Hypothalamus (tissue), 51 donors: Measurements from ENCODE around the gene KANK3.
"Not testable (repeated sequence)": the region's sequence is repeated elsewhere in the genome, so short reads cannot be mapped to it uniquely, and the experiment has no call there.

Experiments
- DNase-seq, 51 donors: peaks; one replicate each; lab custom pipeline; 2025; lab: John Stamatoyannopoulos, UW

The KANK3 gene

DNA sequence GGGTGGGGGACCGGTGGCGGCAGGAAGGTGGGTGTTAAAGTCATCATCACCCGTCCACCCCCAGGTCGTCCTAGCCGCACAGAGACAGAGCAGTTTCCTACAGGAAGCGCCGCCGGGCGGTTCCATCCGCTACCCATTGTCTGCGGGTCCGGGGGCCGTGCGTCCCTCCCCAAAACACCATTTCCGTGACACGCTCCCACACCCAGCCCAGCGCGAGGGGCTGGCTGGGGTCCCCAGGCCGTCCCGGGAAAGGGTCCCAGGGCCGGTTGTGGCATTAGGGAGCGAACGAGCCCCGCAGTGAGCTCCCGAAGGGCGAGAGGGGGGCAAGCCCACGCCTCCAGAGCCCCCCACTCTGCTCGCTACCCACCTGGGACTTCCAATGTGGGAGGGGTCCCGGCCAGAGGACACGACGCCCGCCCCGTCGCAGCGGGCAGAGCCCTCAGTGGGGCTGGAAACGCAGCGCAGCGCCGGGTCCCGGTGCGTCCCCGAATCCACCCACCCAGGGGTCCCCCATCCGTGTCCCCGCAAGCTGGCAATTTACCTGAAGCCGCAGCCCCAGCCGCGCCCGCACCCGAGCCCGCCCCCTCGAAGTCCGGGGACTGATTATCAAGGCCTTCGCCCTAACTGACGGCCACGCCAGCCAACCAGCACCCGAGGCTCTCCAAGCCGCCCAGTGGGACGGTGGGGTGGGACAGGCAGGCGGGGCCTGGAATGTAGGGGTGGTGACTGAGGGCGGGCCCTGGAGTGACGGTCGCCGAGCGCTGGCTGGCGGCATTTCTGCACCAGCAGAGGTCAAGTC is at the start of gene KANK3:
Gene KANK3 (minus strand): TSS at position 579 of the 799 bp plus-strand sequence. CDS start 5,434 bp downstream, outside the sequence.
- peak in 50 of 51 donors; percentile 3 to 93 (median 74) for DNase-seq

DNA sequence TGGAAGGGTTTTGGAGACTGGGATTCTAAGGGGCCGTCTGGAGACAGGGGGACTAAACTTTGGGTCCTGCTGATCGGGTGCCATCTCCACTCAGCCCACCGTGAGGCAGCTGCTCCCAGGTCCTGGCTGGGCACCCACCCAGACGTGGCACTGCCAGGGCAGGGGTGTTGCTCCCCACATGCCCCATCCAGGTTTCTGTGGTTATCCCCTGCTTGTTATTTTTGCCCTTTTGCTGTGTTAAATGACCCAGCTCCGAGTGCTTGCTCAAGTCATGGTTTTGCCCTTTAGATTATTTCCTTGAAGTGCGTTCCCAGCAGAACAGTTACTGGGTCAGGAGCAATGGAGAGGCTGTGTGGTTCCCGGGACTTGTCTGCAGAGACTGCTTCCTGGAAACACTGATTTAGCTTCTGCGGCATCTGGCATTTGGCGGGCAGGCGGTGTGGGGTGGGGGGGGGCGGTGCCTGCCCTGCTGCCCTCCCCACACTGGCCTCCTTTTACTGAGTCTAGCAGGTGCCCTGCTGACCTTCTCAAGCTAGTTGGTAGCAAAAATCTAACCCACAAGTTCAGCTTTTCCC is 49.0 kb upstream of the KANK3 start:
- peak in 31 of 51 donors; percentile 9 to 76 (median 43) for DNase-seq

DNA sequence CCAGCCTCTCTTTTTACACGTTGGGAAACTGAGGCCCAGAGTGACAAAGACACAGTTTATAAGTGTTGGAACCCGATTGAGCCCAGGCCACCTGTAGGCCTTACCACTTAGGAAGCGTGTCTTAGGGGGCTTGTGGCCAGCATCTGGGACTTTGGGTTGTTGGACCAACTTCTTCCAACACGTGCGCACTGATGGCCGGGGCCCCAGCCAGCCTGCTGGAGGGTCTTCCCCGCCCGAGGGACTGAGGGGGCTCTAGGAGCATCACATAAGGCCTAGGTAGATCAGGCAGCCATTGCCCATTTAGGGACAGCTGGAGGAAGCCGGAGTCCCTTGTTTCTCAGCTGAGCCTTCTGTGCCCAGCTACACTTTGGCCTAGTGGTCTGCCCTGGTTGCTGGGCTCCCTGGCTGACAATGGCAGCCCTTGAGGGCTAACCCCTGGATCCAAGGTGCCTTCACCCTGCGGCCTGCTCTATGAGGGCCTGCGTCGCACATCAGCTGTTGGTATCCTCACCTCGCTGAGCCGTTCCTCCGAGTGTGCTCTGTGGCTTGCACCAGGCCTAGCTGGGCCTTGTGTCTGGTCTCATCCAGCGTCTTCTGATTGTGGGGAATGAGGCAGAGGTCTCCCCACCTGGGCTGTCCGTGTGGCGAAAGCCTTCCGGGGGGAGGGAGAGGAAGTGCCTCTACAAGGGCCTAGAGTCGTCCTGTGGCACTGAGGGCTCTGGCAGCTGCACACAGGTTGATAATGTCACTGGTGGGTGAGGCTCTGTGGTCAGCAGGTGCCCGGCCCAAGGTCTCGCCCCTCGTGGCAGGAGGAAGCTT is 48.3 kb upstream of the KANK3 start:
- DNase-seq, result peak in 2 of 51 donors; percentile 22 to 51

DNA sequence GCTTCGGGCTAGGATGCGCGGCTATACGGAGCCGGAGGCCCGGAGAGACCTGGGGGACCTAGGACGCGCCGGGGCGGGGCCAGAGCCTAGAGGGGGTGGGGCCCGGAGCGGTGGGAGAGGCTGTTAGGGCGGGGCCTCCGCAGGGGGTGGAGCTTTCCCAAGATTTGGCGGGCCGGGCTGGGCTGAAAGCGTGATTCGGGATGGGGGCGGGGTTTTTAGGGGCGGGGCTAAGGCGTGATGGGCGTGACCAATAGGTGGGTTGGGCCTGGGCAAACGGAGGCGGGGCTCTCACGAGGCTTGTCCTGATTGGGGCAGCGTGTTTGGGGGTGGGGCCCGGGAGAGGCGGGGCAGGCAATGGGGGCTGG is 47.5 kb upstream of the KANK3 start:
- peak; percentile 44 to 99 (median 93) for DNase-seq

DNA sequence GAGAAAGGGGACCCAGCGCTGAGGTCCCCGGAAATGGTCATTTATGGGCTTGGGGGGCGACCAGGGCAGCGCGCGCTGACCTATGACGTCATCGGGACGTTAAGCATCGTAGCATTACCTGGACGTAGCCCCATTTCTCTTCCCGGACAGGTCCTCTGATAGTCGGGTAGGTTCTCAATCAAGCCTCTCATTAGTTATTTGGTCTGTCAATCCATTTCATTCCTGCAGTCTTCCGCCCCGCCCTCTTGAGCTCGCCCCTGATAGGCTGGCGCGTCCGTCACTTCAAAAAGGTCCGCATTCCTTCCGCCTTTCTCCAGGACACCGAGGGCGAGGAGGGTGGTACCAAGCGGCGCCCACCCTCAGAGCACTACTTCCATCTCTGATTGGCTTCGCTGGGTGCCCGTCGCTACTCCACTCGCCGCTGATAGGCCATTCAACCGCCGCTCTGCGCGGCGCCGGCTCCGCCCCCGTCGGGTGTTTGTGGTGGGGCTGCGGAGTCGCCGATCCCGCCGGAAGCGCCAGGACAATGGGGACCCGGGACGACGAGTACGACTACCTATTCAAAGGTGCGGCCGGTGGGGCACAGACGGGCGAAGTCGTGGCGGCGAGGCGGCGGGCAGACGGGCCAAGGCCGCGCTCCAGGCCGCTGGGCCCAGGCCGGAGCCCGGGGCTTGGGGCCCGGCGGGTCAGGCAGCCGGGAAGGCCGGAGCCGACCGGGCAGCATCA is 47.0 kb upstream of the KANK3 start, which contains the start of gene RAB11B:
Gene RAB11B (plus strand): TSS at position 470 of the 726 bp plus-strand sequence. CDS start 57 bp downstream, at position 527.
- peak; percentile 72 to 100 (median 98) for DNase-seq

DNA sequence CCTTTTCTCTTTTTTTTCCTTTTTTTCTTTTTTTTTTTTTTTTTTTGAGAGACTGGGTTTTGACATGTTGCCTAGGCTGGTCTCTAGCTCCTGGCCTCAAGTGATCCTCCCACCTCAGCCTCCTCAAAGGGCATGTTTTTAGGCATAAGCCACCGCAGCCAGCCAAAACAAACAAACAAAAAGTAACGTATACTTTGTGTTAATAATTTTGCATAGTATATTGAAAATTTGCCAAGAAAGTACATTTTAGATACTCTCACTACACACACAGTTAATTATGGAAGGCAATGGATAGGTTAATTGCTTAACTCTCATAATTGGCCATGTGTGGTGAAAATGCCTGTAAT is 45.5 kb upstream of the KANK3 start:
- no peak for DNase-seq

DNA sequence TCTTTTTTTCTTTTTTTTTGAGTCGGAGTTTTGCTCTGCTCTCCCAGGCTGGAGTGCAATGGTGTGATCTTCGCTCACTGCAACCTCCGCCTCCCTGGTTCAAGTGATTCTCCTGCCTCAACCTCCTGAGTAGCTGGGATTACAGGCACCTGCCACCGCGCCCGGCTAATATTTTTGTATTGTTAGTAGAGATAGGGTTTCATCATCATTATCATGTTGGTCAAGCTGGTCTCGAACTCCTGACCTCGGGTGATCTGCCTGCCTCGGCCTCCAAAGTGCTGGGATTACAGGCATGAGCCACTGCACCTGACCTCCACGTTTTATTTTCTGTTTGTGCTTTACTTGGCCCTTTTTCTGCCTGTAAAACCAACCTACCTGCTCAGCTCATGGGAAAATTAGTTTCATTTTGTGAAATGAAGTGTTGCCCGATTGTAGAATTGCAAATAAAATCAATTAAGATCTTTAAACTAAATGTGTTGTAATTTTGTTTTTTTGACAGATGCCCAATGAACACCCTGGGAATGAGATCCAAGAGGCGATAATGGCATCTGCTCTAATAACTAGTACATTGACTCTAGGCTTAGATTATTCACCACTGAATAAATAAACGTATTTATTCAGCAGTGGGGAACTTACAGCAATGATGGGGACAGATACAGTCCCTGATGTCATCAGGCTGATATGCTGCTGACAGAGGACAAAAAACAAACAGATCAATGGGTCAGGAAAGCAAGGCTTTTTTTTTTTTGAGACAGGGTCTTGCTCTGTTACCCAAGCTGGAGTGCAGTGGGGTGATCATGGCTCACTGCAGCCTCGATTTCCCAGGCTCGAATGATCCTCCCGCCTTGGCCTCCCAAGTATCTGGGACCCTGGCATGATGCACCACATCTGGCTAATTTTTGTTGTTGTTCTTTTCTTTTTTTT is 44.9 kb upstream of the KANK3 start:
- DNase-seq, result no peak

DNA sequence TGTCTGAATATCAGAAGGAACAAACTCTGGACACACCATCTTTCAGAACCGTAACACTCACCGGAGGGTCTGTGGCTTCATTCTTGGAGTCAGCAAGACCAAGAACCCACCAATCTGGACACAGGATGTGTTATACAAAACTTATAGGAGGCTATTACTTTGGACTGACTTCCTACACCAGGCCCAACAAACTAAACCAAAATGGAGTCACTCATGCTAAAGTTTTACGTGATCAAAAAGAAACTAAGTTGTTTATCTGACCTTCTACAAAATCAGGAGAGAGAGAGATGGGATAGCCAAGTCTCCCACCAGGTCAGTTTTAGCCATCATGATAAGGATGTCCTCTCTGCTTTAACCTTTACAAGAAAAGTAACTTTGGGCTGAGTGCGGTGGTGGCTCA is 43.9 kb upstream of the KANK3 start:
- no peak for DNase-seq

DNA sequence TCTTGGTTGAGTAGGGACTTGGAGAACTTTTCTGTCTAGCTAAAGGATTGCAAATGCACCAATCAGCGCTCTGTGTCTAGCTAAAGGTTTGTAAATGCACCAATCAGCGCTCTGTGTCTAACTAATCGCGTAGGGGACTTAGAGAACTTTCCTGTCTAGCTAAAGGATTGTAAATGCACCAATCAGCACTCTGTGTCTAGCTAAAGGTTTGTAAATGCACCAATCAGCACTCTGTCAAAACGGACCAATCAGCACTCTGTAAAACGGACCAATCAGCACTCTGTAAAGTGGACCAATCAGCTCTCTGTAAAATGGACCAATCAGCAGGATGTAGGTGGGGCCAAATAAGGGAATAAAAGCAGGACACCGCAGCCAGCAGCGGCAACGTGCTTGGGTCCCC is 43.4 kb upstream of the KANK3 start:
- not testable (repeated sequence) for DNase-seq

DNA sequence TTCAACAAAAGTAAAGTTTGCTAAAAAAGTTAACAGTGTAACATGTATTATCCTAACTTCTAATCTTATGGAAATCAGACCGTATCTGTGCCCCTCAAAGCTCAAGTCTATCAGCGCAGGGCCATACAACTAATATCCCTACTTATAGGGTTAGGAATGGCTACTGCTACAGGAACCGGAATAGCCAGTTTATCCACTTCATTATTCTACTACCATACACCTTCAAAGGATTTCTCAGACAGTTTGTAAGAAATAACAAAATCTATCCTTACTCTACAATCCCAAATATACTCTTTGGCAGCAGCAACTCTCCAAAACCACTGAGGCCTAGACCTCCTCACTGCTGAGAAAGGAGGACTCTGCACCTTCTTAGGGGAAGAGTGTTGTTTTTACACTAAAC is 42.5 kb upstream of the KANK3 start:
- not testable (repeated sequence) for DNase-seq

DNA sequence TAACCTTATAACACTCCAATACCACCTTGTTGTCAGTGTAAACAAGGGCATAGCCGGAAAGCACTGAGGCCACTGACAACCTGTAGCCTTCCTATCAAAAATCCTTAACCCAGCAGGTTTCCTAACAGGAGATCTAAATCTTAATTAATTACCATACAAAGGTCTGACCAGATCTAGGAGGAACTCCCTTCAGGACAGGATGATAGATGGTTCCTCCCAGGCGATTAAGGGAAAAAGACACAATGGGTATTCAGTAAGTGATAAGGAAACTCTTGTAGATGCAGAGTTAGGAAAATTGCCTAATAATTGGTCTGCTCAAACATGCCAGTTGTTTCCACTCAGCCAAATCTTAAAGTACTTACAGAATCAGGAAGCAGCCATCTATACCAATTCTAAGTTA is 42.0 kb upstream of the KANK3 start:
- DNase-seq, result not testable (repeated sequence)

DNA sequence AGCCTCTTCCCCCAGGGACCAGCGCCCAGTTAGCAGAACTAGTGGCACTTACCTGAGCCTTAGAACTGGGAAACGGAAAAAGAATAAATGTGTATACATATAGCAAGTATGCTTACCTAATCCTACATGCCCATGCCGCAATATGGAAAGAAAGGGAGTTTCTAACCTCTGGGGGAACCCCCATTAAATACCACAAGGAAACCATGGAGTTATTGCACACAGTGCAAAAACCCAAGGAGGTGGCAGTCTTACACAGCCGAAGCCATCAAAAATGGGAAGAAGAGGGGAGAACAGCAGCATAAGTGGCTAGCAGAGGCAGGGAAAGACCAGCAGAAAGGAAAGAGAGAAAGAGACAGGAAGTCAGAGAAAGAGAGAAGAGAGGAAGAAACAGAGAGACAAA is 41.5 kb upstream of the KANK3 start:
- DNase-seq, result not testable (repeated sequence)

DNA sequence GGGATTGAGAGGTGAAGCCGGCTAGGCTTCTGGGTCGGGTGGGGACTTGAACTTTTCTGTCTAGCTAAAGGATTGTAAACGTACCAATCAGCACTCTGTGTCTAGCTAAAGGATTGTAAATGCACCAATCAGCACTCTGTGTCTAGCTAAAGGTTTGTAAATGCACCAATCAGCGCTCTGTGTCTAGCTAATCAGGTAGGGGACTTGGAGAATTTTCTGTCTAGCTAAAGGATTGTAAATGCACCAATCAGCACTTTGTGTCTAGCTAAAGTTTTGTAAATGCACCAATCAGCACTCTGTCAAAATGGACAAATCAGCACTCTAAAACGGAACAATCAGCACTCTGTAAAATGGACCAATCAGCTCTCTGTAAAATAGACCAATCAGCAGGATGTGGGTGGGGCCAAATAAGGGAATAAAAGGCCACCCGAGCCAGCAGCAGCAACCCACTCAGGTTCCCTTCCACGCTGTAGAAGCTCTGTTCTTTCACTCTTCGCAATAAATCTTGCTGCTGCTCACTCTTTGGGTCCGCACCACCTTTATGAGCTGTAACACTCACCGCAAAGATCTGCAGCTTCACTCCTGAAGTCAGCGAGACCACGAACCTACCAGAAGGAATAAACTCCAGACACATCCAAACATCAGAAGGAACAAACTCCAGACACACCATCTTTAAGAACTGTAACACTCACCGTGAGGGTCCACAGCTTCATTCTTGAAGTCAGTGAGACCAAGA is 36.3 kb upstream of the KANK3 start:
- not testable (repeated sequence) for DNase-seq

DNA sequence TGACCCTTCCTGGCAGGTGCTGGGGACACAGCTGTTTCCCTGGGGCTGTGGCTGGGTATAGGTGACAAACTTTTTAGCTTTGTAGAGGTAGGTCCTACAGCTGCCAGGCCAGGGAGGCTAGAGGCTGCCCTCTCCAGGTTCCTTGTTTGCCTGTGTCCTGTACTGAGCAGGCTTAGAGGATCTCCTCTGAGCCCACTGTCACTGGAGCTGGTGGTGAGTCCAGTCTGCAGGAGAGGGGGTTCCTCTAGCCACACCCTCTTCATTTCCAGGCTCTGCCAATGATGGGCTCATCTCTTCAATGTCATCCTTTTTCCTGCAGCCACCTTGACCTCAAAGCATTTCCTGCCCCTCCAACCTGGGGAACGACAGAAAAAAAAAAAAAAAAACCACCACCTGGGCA is 34.5 kb upstream of the KANK3 start:
- DNase-seq, result no peak

DNA sequence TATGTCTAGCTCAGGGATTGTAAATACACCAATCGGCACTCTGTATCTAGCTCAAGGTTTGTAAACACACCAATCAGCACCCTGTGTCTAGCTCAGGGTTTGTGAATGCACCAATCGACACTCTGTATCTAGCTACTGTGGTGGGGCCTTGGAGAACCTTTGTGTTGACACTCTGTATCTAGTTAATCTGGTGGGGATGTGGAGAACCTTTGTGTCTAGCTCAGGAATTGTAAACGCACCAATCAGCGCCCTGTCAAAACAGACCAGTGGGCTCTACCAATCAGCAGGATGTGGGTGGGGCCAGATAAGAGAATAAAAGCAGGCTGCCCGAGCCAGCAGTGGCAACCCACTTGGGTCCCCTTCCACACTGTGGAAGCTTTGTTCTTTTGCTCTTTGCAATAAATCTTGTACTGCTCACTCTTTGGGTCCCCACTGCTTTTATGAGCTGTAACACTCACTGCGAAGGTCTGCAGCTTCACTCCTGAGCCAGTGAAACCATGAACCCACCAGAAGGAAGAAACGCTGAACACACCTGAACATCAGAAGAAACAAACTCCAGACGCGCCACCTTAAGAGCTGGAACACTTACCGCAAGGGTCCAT is 33.4 kb upstream of the KANK3 start:
- DNase-seq, result not testable (repeated sequence)

DNA sequence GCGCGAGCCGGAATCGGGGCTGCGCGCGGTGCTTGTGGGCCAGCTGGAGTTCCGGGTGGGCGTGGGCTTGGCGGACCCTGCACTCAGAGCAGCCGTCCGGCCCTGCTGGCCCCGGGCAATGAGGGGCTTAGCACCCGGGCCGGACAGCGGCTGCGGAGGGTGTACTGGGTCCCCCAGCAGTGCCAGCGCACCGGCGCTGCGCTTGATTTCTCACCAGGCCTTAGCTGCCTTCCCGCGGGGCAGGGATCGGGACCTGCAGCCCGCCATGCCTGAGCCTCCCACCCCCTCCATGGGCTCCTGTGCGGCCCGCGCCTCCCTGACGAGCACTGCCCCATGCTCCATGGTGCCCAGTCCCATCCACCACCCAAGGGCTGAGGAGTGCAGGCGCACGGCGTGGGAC is 32.7 kb upstream of the KANK3 start:
- not testable (repeated sequence) for DNase-seq

DNA sequence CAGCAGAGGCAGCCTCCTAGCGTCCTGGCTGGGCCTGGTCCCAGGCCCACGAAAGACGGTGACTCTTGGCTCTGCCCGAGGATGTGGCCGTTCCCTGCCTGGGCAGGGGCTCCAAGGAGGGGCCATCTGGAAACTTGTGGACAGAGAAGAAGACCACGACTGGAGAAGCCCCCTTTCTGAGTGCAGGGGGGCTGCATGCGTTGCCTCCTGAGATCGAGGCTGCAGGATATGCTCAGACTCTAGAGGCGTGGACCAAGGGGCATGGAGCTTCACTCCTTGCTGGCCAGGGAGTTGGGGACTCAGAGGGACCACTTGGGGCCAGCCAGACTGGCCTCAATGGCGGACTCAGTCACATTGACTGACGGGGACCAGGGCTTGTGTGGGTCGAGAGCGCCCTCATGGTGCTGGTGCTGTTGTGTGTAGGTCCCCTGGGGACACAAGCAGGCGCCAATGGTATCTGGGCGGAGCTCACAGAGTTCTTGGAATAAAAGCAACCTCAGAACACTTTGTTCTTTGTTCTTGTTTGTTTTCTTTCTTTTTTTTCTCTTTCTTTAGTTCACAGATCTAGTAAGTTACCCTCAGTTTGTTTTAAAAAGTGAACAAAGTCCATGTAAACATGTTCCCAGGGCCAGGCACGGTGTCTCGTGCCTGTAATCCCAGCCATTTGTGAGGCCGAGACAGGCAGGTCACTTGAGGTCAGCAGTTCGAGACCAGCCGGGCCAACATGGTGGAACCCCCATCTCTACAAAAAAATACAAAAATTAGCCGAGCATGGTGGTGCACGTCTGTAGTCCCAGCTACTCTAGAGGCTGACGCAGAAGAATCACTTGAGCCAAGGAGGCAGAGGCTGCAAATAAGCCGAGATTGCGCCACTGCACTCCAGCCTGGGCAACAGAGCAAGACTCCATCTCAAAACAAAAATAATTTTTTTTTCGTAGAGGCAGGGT is 31.1 kb upstream of the KANK3 start:
- peak in 3 of 51 donors; percentile 7 to 47 (median 13) for DNase-seq
